Measurements from ENCODE around the gene GCH1. TPM values are rescaled to one million over a fixed set of nuclear protein-coding genes. Genes with fewer than 3 reads are reported as not detected.

Gene GCH1
- total RNA-seq, 2 experiments from 2014 or later = 35.4 to 38.1 TPM

GRCh38 chr14:54792288-54792687, 110.3 kb downstream of the GCH1 start:
- DNase-seq = no peak
- H3K4me1 Mint-ChIP-seq (ENCODE audit: low read depth) = no peaks in the 10 kb centered on the region
- H3K9me3 Mint-ChIP-seq = peaks cover 3% of the 10 kb centered on the region
- no peaks in the 10 kb centered on the region for H3K27me3 Mint-ChIP-seq
- H3K36me3 Mint-ChIP-seq (ENCODE audit: low read depth) = no peaks in the 10 kb centered on the region
- ChIA-PET CTCF (interaction anchor here (0.7 to 6.9 kb wide), 8 partner anchors 9 to 233 kb away, joined by 3 to 51 read pairs (median 4); no protein-coding TSS in a partner anchor), POLR2A (interaction anchor here (0.6 to 1.2 kb wide), 2 partner anchors 16 to 74 kb away, joined by 3 read pairs; no protein-coding TSS in a partner anchor)
- no peak overlapping the region for H3K4me3 Mint-ChIP-seq
- ATAC-seq = no peak
- TF ChIP-seq, protein P1, sequence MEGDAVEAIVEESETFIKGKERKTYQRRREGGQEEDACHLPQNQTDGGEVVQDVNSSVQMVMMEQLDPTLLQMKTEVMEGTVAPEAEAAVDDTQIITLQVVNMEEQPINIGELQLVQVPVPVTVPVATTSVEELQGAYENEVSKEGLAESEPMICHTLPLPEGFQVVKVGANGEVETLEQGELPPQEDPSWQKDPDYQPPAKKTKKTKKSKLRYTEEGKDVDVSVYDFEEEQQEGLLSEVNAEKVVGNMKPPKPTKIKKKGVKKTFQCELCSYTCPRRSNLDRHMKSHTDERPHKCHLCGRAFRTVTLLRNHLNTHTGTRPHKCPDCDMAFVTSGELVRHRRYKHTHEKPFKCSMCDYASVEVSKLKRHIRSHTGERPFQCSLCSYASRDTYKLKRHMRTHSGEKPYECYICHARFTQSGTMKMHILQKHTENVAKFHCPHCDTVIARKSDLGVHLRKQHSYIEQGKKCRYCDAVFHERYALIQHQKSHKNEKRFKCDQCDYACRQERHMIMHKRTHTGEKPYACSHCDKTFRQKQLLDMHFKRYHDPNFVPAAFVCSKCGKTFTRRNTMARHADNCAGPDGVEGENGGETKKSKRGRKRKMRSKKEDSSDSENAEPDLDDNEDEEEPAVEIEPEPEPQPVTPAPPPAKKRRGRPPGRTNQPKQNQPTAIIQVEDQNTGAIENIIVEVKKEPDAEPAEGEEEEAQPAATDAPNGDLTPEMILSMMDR (IDR thresholded peaks at IDR 0.05) = no peak
- H3K27ac Mint-ChIP-seq = no peak overlapping the region
- intact Hi-C loops (cut with micrococcal nuclease) = no loop called here

Small RNAs within 50 kb of the gene (microRNA-seq; reads per million reads assigned to microRNA genes)
- gene MIR4308 (ENCODE audit: borderline microRNAs expressed, borderline replicate concordance) = not detected

Other genes starting within 250 kb of the GCH1 start
- 10 to 100 TPM; 59.8 to 68.4 TPM for gene WDHD1, start 124.3 kb upstream of the GCH1 start, total RNA-seq
- gene SOCS4, start 124.4 kb upstream of the GCH1 start, total RNA-seq = 10 to 100 TPM; 19.8 to 20.8 TPM
- 100 to 1,000 TPM in 1 of 2 experiments, 10 to 100 TPM in 1; 89.3 to 105 TPM for gene MAPK1IP1L, start 148.8 kb upstream of the GCH1 start, total RNA-seq
- 1 to 10 TPM; 4.5 to 6.0 TPM for gene LGALS3, start 226.4 kb upstream of the GCH1 start, total RNA-seq

All from activated CD8-positive, alpha-beta T cell treated with anti-CD3 and anti-CD28 coated beads for 36 hours (primary cell).